ENCODE results near the gene SLC22A3. TPM values are rescaled to one million over a fixed set of nuclear protein-coding genes. Genes with fewer than 3 reads are reported as not detected.

The SLC22A3 gene
- polyA plus RNA-seq, 1 of the 3 experiments (the other 2 are of a cell fraction), result not detected

DNA sequence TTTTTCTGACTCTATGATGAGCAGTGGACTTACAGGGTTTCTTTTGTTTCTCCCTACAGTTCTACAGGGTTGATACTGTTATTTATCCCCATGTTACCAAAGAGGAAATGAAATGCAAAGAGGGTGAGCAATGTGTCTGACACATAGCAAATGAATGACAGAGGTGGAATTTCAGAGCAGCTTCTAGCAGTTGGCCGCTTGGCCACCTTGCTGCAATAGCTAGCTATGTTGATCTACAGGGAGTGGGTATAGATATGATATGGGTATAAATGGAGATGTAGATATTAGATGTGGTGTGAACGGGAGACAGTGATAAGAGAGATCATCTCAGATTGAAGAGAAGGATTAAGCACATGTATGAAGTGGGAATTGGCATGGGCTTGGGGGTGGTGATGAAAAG is 10.9 kb upstream of the SLC22A3 start:
- Histone ChIP-seq H3K4me1 (ENCODE audit: control insufficient read depth in 1 of 2, insufficient read depth in 2 of 2, low read depth in 1 of 2, low read length in 1 of 2) (no peaks in the 10 kb centered on the region), H3F3A (replicated peaks; ENCODE audit: insufficient read depth) (no peaks in the 10 kb centered on the region)
- POLR2A ChIA-PET, result no interaction called here

GRCh38 chr6:160337991-160338390 is 10.2 kb upstream of the SLC22A3 start:
- WGBS (ENCODE audit: low lambda C conversion rate), result 8% methylated on average over 3 of the region's 3 CpGs
- no peak for DNase-seq
- TF ChIP-seq POLR2AphosphoS5 (IDR thresholded peaks at IDR 0.05; ENCODE audit: low read depth, low read length), result no peak
- TF ChIP-seq MEF2A (IDR thresholded peaks at IDR 0.05; ENCODE audit: borderline replicate concordance, low read depth), result no peak
- TF ChIP-seq EP300 (IDR thresholded peaks at IDR 0.05; ENCODE audit: borderline replicate concordance in 1 of 2, low read depth in 1 of 2, low read length in 1 of 2), result no peak
- no peak for TF ChIP-seq FOXM1 (IDR thresholded peaks at IDR 0.05; ENCODE audit: low read depth)
- TF ChIP-seq GABPA (IDR thresholded peaks at IDR 0.05; ENCODE audit: low read depth), result no peak
- Histone ChIP-seq H3K4me1 (ENCODE audit: control insufficient read depth in 1 of 2, insufficient read depth in 2 of 2, low read depth in 1 of 2, low read length in 1 of 2) (no peaks in the 10 kb centered on the region), H3K27ac (ENCODE audit: low read depth in 2 of 2, low read length in 1 of 2) (no peak overlapping the region), H3K36me3 (replicated peaks in 1 of 2; ENCODE audit: control insufficient read depth in 1 of 2, insufficient read depth in 2 of 2, low read length in 1 of 2) (no peaks in the 10 kb centered on the region), H4K20me1 (ENCODE audit: insufficient read depth) (no peaks in the 10 kb centered on the region), H3K9ac (no peak overlapping the region), H3K9me3 (no peaks in the 10 kb centered on the region), H3K27me3 (ENCODE audit: insufficient read depth) (no peaks in the 10 kb centered on the region), H3K9me2 (no peaks in the 10 kb centered on the region), H3K79me2 (ENCODE audit: insufficient read depth) (no peaks in the 10 kb centered on the region), H2AFZ (ENCODE audit: low read depth) (no peak overlapping the region), H3K4me2 (no peak overlapping the region), H3K4me3 (ENCODE audit: low read depth in 2 of 2, low read length in 1 of 2) (no peak overlapping the region), H3F3A (replicated peaks; ENCODE audit: insufficient read depth) (no peaks in the 10 kb centered on the region)
- ChIA-PET POLR2A (no interaction called here), CTCF (no interaction called here)

More for the DNA sequence above, 10.9 kb upstream of the SLC22A3 start:
- Histone ChIP-seq H4K20me1 (ENCODE audit: insufficient read depth) (no peaks in the 10 kb centered on the region), H2AFZ (ENCODE audit: low read depth) (no peak overlapping the region), H3K9ac (no peak overlapping the region), H3K79me2 (ENCODE audit: insufficient read depth) (no peaks in the 10 kb centered on the region), H3K4me2 (no peak overlapping the region), H3K9me3 (no peaks in the 10 kb centered on the region), H3K4me3 (ENCODE audit: low read depth in 2 of 2, low read length in 1 of 2) (no peak overlapping the region), H3K9me2 (no peaks in the 10 kb centered on the region), H3K36me3 (replicated peaks in 1 of 2; ENCODE audit: control insufficient read depth in 1 of 2, insufficient read depth in 2 of 2, low read length in 1 of 2) (no peaks in the 10 kb centered on the region), H3K27me3 (ENCODE audit: insufficient read depth) (no peaks in the 10 kb centered on the region), H3K27ac (ENCODE audit: low read depth in 2 of 2, low read length in 1 of 2) (no peak overlapping the region)
- WGBS (ENCODE audit: low lambda C conversion rate), result 3% methylated on average over 2 of the region's 2 CpGs
- TF ChIP-seq TEAD4 (IDR thresholded peaks at IDR 0.05; ENCODE audit: borderline replicate concordance, insufficient read depth), result no peak
- no peak for TF ChIP-seq FOXM1 (IDR thresholded peaks at IDR 0.05; ENCODE audit: low read depth)
- no peak for DNase-seq
- CTCF ChIA-PET, result no interaction called here

DNA sequence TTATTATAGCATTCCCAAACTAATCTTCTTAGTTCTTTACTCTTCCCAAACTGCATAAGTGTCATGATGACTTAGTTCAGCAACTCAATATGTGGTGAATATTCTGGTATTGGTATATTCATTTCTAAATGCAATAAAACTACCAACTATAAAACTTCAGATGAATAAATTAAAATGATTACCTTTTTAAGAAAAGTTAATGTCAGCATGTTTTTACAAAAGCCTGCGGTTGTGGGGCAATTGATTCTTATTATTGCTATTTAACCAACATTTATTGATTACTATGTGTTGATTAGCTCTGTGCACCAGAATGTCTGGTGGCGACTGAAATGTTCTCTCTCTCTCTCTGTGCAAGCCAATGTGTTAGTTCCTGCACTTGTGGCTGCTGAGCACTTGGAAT is 5.0 kb upstream of the SLC22A3 start:
- no peaks in the 10 kb centered on the region for H3K9me2 ChIP-seq
- H3F3A ChIP-seq (replicated peaks; ENCODE audit: insufficient read depth), result no peaks in the 10 kb centered on the region
- TF ChIP-seq FOXM1 (IDR thresholded peaks at IDR 0.05; ENCODE audit: low read depth), result no peak
- TF ChIP-seq RCOR1 (IDR thresholded peaks at IDR 0.05; ENCODE audit: low read length), result no peak
- no peak for TF ChIP-seq GABPA (IDR thresholded peaks at IDR 0.05; ENCODE audit: low read depth)
- no peak for TF ChIP-seq TAF1 (IDR thresholded peaks at IDR 0.05; ENCODE audit: borderline replicate concordance, low read depth, low read length)
- no peak for TF ChIP-seq RAD21 (IDR thresholded peaks at IDR 0.05; ENCODE audit: low read length)
- no peak for TF ChIP-seq NFIC (IDR thresholded peaks at IDR 0.05; ENCODE audit: borderline replicate concordance)
- no peak for TF ChIP-seq FOXJ3 (CRISPR knock-in tag; IDR thresholded peaks at IDR 0.05)
- ChIA-PET POLR2A (no interaction called here), CTCF (no interaction called here)
- H3K9ac ChIP-seq, result no peak overlapping the region
- no peak for DNase-seq
- H3K27ac ChIP-seq (ENCODE audit: low read depth in 2 of 2, low read length in 1 of 2), result no peak overlapping the region
- peaks cover 21% of the 10 kb centered on the region; the same call in 1 of the 2 replicates for H3K27me3 ChIP-seq (ENCODE audit: insufficient read depth)
- no peaks in the 10 kb centered on the region for H4K20me1 ChIP-seq (ENCODE audit: insufficient read depth)
- no peak overlapping the region for H2AFZ ChIP-seq (ENCODE audit: low read depth)
- H3K36me3 ChIP-seq (replicated peaks in 1 of 2; ENCODE audit: control insufficient read depth in 1 of 2, insufficient read depth in 2 of 2, low read length in 1 of 2), result no peaks in the 10 kb centered on the region
- no peak overlapping the region for H3K4me2 ChIP-seq
- H3K9me3 ChIP-seq, result no peaks in the 10 kb centered on the region
- H3K79me2 ChIP-seq (ENCODE audit: insufficient read depth), result no peaks in the 10 kb centered on the region
- 8% methylated on average over 2 of the region's 2 CpGs for WGBS (ENCODE audit: low lambda C conversion rate)
- no peaks in the 10 kb centered on the region for H3K4me1 ChIP-seq (ENCODE audit: control insufficient read depth in 1 of 2, insufficient read depth in 2 of 2, low read depth in 1 of 2, low read length in 1 of 2)
- H3K4me3 ChIP-seq (ENCODE audit: low read depth in 2 of 2, low read length in 1 of 2), result no peak overlapping the region
